DND-41 (cell line): ENCODE data around the gene GCSH.

Experiments used
- CTCF ChIP-seq: IDR thresholded peaks from 2 replicates; pipeline ENCODE4 v1.5.1; 2012; ENCODE audit warnings: borderline replicate concordance, low read length, moderate library complexity, mild to moderate bottlenecking; ENCODE audit not compliant: poor library complexity, severe bottlenecking; ENCODE audit errors: extremely low read depth
- EZH2 ChIP-seq: IDR thresholded peaks from 3 replicates; pipeline ENCODE4 v1.6.1; 2012; ENCODE audit warnings: borderline replicate concordance, low read depth, mild to moderate bottlenecking, moderate library complexity, low read length, inconsistent platforms; ENCODE audit not compliant: severe bottlenecking

- TF ChIP-seq EZH2: no peak
- no peak for TF ChIP-seq CTCF
These were observed 29.5 kb downstream of the GCSH start for GRCh38 chr16:81066681-81067080.
